HG03457 (cell line): Measurements from ENCODE around the gene SEL1L.
"Not testable (repeated sequence)": the region's sequence is repeated elsewhere in the genome, so short reads cannot be mapped to it uniquely, and the experiment has no call there.

Experiments
- ATAC-seq: cut with Tn5 transposase; IDR thresholded peaks from one replicate; pipeline ENCODE4 v1.9.1; 2021; ENCODE audit warnings: moderate number of reproducible peaks; ENCODE audit not compliant: unreplicated experiment

The SEL1L gene

GRCh38 chr14:81533536-81534343 lies at the start of gene SEL1L:
Gene SEL1L (minus strand): TSS chr14:81533853. CDS start chr14:81533744, 109 bp downstream.
- ATAC-seq: peak; percentile 91

- no peak for ATAC-seq
These were observed 48.8 kb upstream of the SEL1L start for GRCh38 chr14:81582420-81582819.

GRCh38 chr14:81579115-81579514 lies 45.5 kb upstream of the SEL1L start:
- no peak for ATAC-seq

- no peak for ATAC-seq
These were observed 37.8 kb upstream of the SEL1L start for GRCh38 chr14:81571437-81571836.

- no peak for ATAC-seq
These were observed 33.6 kb upstream of the SEL1L start for GRCh38 chr14:81567302-81567701.

GRCh38 chr14:81565441-81566290 lies 32.0 kb upstream of the SEL1L start:
- peak; percentile 72 for ATAC-seq

DNA sequence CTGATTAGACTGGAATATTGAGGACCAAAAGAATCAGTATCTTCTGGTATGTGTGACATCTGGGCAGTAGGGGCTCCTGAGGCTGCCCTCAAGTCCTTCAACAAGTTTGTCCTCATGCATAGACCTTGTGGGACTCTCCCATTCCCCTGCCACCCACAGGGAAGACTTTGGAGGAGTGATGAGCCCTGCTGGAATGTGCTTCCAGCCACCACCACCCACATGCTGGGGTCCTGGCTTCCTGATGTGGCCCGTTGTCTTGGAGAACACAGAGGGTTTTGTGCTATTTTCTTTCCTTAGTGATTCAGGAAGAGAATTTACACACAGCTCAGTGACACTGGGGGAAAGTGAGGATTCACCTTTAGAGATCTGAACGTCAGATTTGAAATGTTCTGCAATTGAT lies 29.2 kb upstream of the SEL1L start:
- ATAC-seq: no peak

DNA sequence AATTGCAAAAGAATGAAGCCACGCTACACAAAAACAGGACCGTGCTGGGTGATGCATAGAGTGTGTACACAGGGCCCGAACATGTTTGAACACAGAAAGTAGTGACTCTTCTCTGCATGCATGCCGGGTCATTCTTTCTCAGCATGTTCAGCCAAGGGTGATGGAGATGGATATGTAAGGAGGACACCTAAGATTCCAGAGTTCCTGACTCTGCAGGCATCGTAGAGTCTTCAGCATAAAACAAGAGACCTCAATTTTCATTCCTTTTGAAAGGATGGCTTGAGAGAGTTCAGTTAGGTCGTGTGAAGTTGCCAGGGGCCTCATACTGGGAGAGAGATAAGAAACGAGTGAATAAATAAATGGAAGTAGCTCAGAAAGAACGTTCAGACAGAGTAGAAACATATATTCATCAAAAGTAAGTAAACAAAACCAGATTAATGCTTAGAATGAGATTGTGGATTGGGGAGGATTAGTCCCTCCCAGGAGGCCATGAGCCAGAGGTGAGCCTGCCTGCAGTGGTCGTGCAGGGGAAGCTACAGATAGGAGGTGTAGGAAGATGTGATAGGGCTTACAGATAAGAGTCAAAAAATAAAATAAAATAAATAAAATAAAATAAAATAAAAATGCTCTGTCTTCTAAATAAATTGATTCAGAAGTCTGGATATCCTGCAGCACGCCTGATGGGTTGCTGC lies 27.6 kb upstream of the SEL1L start:
- no peak for ATAC-seq

- ATAC-seq: no peak
These were observed 25.7 kb upstream of the SEL1L start for GRCh38 chr14:81559385-81559784.

DNA sequence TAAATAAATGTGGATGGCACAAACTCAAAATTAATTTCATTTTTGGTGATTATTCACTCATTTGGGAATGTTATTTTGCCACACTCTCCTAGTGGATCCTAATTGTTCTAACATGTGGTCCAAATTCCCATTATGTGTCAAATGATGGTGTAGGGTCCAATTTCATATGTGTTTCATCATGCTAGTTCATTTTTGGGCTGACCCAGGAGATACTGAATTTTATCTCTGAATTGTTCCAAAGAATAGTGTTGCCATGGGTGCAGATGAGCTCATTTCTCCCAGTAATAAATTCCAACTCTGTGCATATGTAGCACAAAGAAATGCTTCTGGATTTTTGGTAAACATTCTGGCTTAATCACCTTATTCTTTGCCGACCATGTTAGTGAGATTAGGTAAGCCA lies 23.5 kb upstream of the SEL1L start:
- no peak for ATAC-seq

GRCh38 chr14:81555684-81556083 lies 22.0 kb upstream of the SEL1L start:
- no peak for ATAC-seq

GRCh38 chr14:81555051-81555450 lies 21.4 kb upstream of the SEL1L start:
- no peak for ATAC-seq

- ATAC-seq: no peak
These were observed 17.8 kb upstream of the SEL1L start for GRCh38 chr14:81551471-81551870.

DNA sequence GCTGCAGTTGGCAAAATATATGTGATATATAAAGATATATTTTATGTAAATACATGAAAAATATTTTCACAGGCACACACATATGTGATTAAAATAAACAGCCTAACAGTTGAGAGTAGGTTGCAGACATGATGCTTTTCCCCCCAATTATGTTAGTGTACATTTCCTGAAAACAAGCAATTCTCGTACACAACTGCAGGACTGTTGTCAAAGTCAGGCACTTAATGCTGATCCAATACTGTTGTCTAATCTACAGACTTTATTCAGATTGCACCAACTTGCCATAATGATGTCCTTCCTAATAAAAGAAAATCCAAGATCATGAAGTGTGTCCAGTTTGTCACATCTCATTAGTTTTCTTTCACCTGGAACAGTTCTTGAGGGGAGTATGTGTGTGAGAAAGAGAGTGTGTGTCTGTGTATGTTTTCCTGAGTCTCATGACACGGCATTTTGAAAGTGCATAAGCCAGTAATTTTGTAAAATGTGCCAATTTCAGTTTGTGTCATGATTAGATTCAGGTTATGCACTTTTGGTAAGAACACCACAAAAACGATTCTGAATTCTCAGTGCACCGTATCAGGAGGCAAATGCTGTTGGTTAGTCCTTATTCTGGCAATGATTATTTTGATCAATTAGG lies 16.5 kb upstream of the SEL1L start:
- peak; percentile 96 for ATAC-seq

GRCh38 chr14:81541206-81541605 lies 7.6 kb upstream of the SEL1L start:
- not testable (repeated sequence) for ATAC-seq

- ATAC-seq: no peak
These were observed 3.5 kb upstream of the SEL1L start for GRCh38 chr14:81537193-81537592.

DNA sequence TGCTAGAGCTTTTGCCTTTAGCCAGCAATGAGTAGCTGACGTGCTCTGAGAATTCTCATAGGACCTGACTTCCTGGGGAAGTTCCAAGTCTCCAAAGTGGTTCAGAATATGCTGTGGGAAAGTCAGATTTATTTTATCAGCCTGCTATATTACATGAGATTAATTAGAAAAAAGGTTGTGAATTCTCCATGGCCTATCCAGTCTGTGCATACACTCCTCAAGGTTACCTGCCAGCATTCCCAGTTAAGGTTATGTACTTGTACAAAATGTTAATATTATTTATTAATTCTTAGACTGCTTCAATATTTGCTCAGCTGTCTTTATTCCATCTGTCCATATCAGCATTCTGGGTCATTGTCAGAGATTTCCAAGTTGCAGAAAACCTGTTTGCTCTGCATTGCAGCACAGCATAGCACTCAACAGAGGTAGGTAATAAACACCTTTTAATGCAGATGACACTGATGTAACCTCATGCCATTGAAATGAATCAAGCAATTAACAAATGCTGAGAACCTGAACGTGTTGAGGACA lies 2.7 kb upstream of the SEL1L start:
- ATAC-seq: no peak

GRCh38 chr14:81535396-81536164 lies 1.9 kb upstream of the SEL1L start:
- peak; percentile 27 for ATAC-seq

DNA sequence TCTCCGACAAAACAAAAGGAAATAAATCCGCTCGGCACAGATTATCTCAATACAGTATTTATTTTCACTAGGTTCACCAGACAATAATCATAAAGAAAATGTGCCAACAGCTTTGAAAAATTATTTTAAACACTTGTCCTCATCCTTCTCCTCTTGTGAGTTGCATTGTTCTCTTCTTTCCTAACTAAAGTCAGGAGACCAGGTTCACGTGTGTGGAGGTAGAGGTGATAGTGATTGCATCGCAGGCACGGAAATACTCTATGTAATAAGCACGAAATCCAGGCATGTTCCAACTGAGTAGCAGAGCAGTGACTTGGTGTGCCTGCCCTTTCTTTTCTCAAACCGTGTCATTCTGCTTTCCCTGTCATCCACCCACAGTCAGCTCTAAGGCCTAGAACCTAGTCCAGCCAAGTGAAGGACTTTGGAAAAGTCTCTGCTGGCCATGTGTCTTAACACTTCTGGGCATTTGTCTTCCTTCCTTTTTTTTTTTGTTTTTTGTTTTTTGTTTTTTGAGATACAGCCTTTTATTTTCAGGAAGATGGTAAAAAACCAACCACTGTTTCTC lies 939 bp upstream of the SEL1L start:
- no peak for ATAC-seq

DNA sequence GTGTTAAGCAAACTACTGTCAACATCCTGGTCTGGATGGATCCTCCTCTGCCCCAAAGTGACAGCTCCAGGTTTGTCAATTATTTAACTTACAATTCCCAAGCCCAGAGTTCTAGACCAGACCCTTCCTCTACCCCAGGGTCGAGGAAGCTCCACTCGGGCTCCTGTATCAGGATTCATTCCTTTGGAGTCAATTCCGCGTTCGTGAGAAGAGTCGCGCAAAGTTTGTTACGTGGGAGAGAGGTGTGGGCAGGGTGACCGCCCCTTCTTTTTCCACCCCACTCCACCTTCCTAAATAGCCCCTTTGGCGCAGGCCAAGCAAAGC lies 479 bp downstream of the SEL1L start:
- no peak for ATAC-seq
